ENCODE measurements around the gene PSEN1. TPM values are rescaled to one million over a fixed set of nuclear protein-coding genes. Genes with fewer than 3 reads are reported as not detected.

Gene PSEN1
- polyA plus RNA-seq, 4 donors, result 24.4 to 138 (median 35.4) TPM

DNA sequence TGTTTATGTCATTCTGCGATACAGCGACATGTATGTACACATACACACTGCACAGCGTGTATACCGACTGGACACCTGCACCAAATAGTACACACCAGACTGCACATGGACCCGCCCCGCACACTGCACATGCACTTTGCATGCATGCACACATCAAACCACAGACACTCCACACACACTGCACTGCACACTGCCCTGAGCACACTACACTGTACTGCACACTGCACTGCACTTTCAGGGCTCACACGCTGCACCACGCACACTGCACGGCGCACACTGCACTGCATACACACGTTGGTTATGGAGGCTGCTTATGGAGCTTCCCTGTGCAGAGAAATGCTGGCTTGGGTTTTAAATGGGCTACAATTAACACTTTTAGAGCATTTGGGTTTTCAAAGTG is 102.6 kb downstream of the PSEN1 start:
- H3K27ac ChIP-seq (ENCODE audit: low read depth in 1 of 3, low read length in 2 of 3), result no peak overlapping the region

DNA sequence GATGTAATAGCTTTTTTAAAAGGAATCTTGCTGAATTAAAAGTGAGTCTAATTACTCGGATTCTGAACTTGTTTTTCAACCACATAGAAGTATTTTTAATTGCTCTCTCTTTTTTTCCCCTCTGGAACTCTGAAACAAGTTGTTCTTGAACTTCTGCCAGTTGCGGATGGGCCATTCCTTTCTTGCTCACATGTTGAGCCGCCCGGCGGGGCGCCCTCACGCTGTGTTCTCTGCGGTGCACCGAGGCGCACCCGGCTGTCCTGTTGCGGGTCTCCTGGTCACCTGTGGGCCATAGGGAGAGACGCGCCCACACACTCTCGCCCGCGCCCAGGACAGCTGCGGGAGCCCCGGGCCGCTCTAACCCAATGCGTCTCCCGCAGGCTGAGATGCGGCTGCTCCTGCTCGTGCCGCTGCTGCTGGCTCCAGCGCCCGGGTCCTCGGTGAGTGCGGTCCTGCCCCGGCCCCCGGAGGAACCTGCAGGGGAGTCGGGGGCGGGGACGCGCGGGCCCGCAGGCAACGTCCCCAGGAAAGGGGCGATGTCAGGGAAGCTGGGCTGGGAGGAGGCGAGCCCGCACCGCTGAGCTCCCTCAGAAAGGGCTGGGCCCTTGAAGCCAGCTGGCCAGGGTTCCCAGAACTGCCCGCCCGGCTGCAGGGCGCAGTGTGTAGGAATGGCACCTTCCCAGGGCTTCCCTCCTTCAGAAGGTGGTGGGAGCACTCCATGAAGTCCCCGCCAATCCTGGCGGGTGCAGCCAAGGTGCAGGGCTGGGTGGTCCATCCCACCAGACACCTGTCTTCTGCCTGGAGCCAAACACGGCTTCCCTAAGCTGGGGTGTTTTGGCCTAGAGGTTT is 103.3 kb downstream of the PSEN1 start:
- Histone ChIP-seq H3K4me3 (ENCODE audit: low read depth in 1 of 3, low read length in 3 of 3) (peak overlapping the region in 1 of 3 donors; percentile 25), H3K36me3 (ENCODE audit: control insufficient read depth in 3 of 3, insufficient read depth in 2 of 3, low read depth in 1 of 3, low read length in 3 of 3) (peaks cover 0 to 37% (median 0%) of the 10 kb centered on the region in 3 donors), H3K27me3 (ENCODE audit: control insufficient read depth in 3 of 3, insufficient read depth in 3 of 3, low read length in 3 of 3) (peaks cover 3 to 7% (median 4%) of the 10 kb centered on the region in 3 donors), H3K9me3 (ENCODE audit: control insufficient read depth in 2 of 2, insufficient read depth in 1 of 2, low read depth in 1 of 2, low read length in 1 of 2) (no peaks in the 10 kb centered on the region), H3K27ac (ENCODE audit: low read depth in 1 of 3, low read length in 2 of 3) (no peak overlapping the region), H3K4me1 (ENCODE audit: control insufficient read depth in 3 of 3, insufficient read depth in 2 of 3, low read depth in 1 of 3, low read length in 2 of 3) (peaks cover 0 to 56% (median 8%) of the 10 kb centered on the region in 3 donors)
- DNase-seq (peak in 1 of 2 donors; percentile 32), FAIRE-seq (no peak)
- 24 to 45% (median 26%) methylated on average over 47 to 48 of the region's 48 CpGs for WGBS, 3 donors

More for the DNA sequence above, 102.6 kb downstream of the PSEN1 start:
- no peak for DNase-seq
- peaks cover 0 to 31% (median 0%) of the 10 kb centered on the region in 3 donors for H3K36me3 ChIP-seq (ENCODE audit: control insufficient read depth in 3 of 3, insufficient read depth in 2 of 3, low read depth in 1 of 3, low read length in 3 of 3)
- no peaks in the 10 kb centered on the region for H3K9me3 ChIP-seq (ENCODE audit: control insufficient read depth in 2 of 2, insufficient read depth in 1 of 2, low read depth in 1 of 2, low read length in 1 of 2)
- 77 to 80% (median 78%) methylated on average over 11 of the region's 11 CpGs for WGBS, 3 donors
- H3K4me1 ChIP-seq (ENCODE audit: control insufficient read depth in 3 of 3, insufficient read depth in 2 of 3, low read depth in 1 of 3, low read length in 2 of 3), result peaks cover 0 to 62% (median 8%) of the 10 kb centered on the region in 3 donors
- peak overlapping the region in 1 of 3 donors; percentile 63 for H3K4me3 ChIP-seq (ENCODE audit: low read depth in 1 of 3, low read length in 3 of 3)
- H3K27me3 ChIP-seq (ENCODE audit: control insufficient read depth in 3 of 3, insufficient read depth in 3 of 3, low read length in 3 of 3), result peaks cover 3 to 7% (median 4%) of the 10 kb centered on the region in 3 donors
- FAIRE-seq, result no peak

GRCh38 chr14:73240816-73241480 is 104.6 kb downstream of the PSEN1 start:
- Histone ChIP-seq H3K9me3 (ENCODE audit: control insufficient read depth in 2 of 2, insufficient read depth in 1 of 2, low read depth in 1 of 2, low read length in 1 of 2) (no peaks in the 10 kb centered on the region), H3K27me3 (ENCODE audit: control insufficient read depth in 3 of 3, insufficient read depth in 3 of 3, low read length in 3 of 3) (peaks cover 3 to 7% (median 4%) of the 10 kb centered on the region in 3 donors), H3K4me1 (ENCODE audit: control insufficient read depth in 3 of 3, insufficient read depth in 2 of 3, low read depth in 1 of 3, low read length in 2 of 3) (peaks cover 0 to 46% (median 4%) of the 10 kb centered on the region in 3 donors), H3K36me3 (ENCODE audit: control insufficient read depth in 3 of 3, insufficient read depth in 2 of 3, low read depth in 1 of 3, low read length in 3 of 3) (peaks cover 0 to 49% (median 0%) of the 10 kb centered on the region in 3 donors), H3K4me3 (ENCODE audit: low read depth in 1 of 3, low read length in 3 of 3) (no peak overlapping the region), H3K27ac (ENCODE audit: low read depth in 1 of 3, low read length in 2 of 3) (no peak overlapping the region)
- no peak for FAIRE-seq
- 71 to 80% (median 73%) methylated on average over 10 of the region's 10 CpGs for WGBS, 3 donors
- DNase-seq, result no peak

DNA sequence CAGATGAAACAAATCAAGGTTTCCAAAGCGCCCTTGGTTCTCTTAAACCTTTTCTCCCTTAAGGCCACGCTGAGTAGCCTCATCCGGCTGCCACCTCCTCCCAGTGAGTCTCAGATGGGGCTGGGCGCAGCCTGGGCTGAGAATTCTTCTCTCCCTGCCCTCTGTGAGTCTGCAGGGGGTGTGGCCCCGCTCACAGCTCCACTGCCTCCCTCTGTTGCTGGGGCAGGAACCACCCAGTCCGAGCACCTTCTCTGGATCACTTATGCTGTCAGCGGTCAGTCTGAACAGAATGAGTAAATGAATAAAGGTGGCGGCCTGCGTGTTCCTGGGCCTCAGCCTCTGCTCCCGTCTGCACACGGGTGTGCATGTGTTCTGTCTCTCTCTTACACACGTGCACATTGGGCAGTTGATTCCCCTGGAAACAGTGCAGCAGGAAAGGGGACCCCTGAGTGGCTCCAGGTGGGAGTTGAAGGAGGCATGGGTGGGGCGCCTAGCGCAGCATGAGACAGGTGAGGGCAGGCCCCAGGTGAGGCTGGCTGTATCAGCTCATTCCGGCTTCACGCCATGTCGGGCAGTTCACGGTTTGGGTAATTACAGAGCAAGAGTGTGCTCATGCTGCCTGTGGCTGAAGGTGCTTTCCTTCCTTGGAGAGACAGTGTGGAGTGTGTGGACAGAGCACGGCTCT is 105.3 kb downstream of the PSEN1 start:
- FAIRE-seq (no peak), DNase-seq (no peak)
- H3K27me3 ChIP-seq (ENCODE audit: control insufficient read depth in 3 of 3, insufficient read depth in 3 of 3, low read length in 3 of 3), result peaks cover 3 to 7% (median 4%) of the 10 kb centered on the region in 3 donors
- H3K4me1 ChIP-seq (ENCODE audit: control insufficient read depth in 3 of 3, insufficient read depth in 2 of 3, low read depth in 1 of 3, low read length in 2 of 3), result peaks cover 0 to 40% (median 3%) of the 10 kb centered on the region in 3 donors
- WGBS, 3 donors, result 86 to 92% (median 87%) methylated on average over 19 of the region's 19 CpGs
- H3K36me3 ChIP-seq (ENCODE audit: control insufficient read depth in 3 of 3, insufficient read depth in 2 of 3, low read depth in 1 of 3, low read length in 3 of 3), result peaks cover 0 to 50% (median 0%) of the 10 kb centered on the region in 3 donors
- H3K27ac ChIP-seq (ENCODE audit: low read depth in 1 of 3, low read length in 2 of 3), result peak overlapping the region in 1 of 3 donors; percentile 22
- no peak overlapping the region for H3K4me3 ChIP-seq (ENCODE audit: low read depth in 1 of 3, low read length in 3 of 3)
- no peaks in the 10 kb centered on the region for H3K9me3 ChIP-seq (ENCODE audit: control insufficient read depth in 2 of 2, insufficient read depth in 1 of 2, low read depth in 1 of 2, low read length in 1 of 2)

GRCh38 chr14:73242357-73242901 is 106.1 kb downstream of the PSEN1 start:
- H3K27me3 ChIP-seq (ENCODE audit: control insufficient read depth in 3 of 3, insufficient read depth in 3 of 3, low read length in 3 of 3), result peaks cover 3 to 7% (median 4%) of the 10 kb centered on the region in 3 donors
- H3K27ac ChIP-seq (ENCODE audit: low read depth in 1 of 3, low read length in 2 of 3), result peak overlapping the region in 1 of 3 donors; percentile 22
- H3K4me3 ChIP-seq (ENCODE audit: low read depth in 1 of 3, low read length in 3 of 3), result no peak overlapping the region
- peaks cover 0 to 34% (median 3%) of the 10 kb centered on the region in 3 donors for H3K4me1 ChIP-seq (ENCODE audit: control insufficient read depth in 3 of 3, insufficient read depth in 2 of 3, low read depth in 1 of 3, low read length in 2 of 3)
- 66 to 91% (median 70%) methylated on average over 6 of the region's 6 CpGs for whole genome bisulfite sequencing, 3 donors
- peaks cover 0 to 2% of the 10 kb centered on the region in 2 donors for H3K9me3 ChIP-seq (ENCODE audit: control insufficient read depth in 2 of 2, insufficient read depth in 1 of 2, low read depth in 1 of 2, low read length in 1 of 2)
- no peak for FAIRE-seq
- no peak for DNase-seq
- peaks cover 0 to 58% (median 0%) of the 10 kb centered on the region in 3 donors for H3K36me3 ChIP-seq (ENCODE audit: control insufficient read depth in 3 of 3, insufficient read depth in 2 of 3, low read depth in 1 of 3, low read length in 3 of 3)

GRCh38 chr14:73243341-73243740 is 107.0 kb downstream of the PSEN1 start:
- Histone ChIP-seq H3K36me3 (ENCODE audit: control insufficient read depth in 3 of 3, insufficient read depth in 2 of 3, low read depth in 1 of 3, low read length in 3 of 3) (peaks cover 0 to 59% (median 0%) of the 10 kb centered on the region in 3 donors), H3K4me3 (ENCODE audit: low read depth in 1 of 3, low read length in 3 of 3) (no peak overlapping the region), H3K27me3 (ENCODE audit: control insufficient read depth in 3 of 3, insufficient read depth in 3 of 3, low read length in 3 of 3) (peaks cover 1 to 4% (median 3%) of the 10 kb centered on the region in 3 donors), H3K27ac (ENCODE audit: low read depth in 1 of 3, low read length in 2 of 3) (no peak overlapping the region), H3K4me1 (ENCODE audit: control insufficient read depth in 3 of 3, insufficient read depth in 2 of 3, low read depth in 1 of 3, low read length in 2 of 3) (peaks cover 0 to 32% (median 0%) of the 10 kb centered on the region in 3 donors), H3K9me3 (ENCODE audit: control insufficient read depth in 2 of 2, insufficient read depth in 1 of 2, low read depth in 1 of 2, low read length in 1 of 2) (peaks cover 0 to 2% of the 10 kb centered on the region in 2 donors)
- FAIRE-seq (no peak), DNase-seq (no peak)
- WGBS, 3 donors, result 65 to 86% (median 75%) methylated on average over 3 of the region's 3 CpGs

DNA sequence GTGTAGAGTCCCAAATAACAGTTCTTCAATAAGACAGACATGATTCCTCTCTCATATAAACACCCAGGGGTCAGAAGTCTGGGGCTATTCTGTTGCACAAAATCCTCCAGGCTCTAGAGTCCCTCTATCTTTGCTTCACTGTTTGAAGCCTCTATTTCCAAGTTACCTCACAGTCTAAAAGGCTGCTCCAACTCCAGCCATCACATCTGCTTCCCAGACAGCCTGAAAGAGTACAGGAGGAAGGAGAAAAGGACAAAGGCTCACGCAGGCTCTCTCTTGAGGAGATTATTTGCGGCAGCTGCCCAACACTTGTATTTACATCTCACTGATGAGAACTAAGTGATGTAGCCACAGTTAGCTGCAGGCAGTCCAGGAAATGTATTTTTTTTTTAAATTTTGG is 107.4 kb downstream of the PSEN1 start:
- DNase-seq, result no peak
- 93 to 99% (median 98%) methylated on average over 2 of the region's 2 CpGs for WGBS, 3 donors
- no peak overlapping the region for H3K27ac ChIP-seq (ENCODE audit: low read depth in 1 of 3, low read length in 2 of 3)
- peaks cover 0 to 4% (median 3%) of the 10 kb centered on the region in 3 donors for H3K27me3 ChIP-seq (ENCODE audit: control insufficient read depth in 3 of 3, insufficient read depth in 3 of 3, low read length in 3 of 3)
- no peak overlapping the region for H3K4me3 ChIP-seq (ENCODE audit: low read depth in 1 of 3, low read length in 3 of 3)
- H3K4me1 ChIP-seq (ENCODE audit: control insufficient read depth in 3 of 3, insufficient read depth in 2 of 3, low read depth in 1 of 3, low read length in 2 of 3), result peaks cover 0 to 28% (median 0%) of the 10 kb centered on the region in 3 donors
- FAIRE-seq, result no peak
- peaks cover 0 to 2% of the 10 kb centered on the region in 2 donors for H3K9me3 ChIP-seq (ENCODE audit: control insufficient read depth in 2 of 2, insufficient read depth in 1 of 2, low read depth in 1 of 2, low read length in 1 of 2)
- peaks cover 0 to 59% (median 0%) of the 10 kb centered on the region in 3 donors for H3K36me3 ChIP-seq (ENCODE audit: control insufficient read depth in 3 of 3, insufficient read depth in 2 of 3, low read depth in 1 of 3, low read length in 3 of 3)
